ENCODE results near the gene RFLNA.

Gene RFLNA

GRCh38 chr12:124358572-124358971 is 63.7 kb downstream of the RFLNA start:
- no peak for DNase-seq (ENCODE audit: insufficient read length)
- no peak for FAIRE-seq
- no peak for TF ChIP-seq POLR2A (IDR thresholded peaks at IDR 0.05; ENCODE audit: low read depth, low read length)
- TF ChIP-seq POLR2AphosphoS5 (IDR thresholded peaks at IDR 0.05; ENCODE audit: low read depth, low read length) = no peak
- no peak for TF ChIP-seq TAF1 (IDR thresholded peaks at IDR 0.05; ENCODE audit: borderline replicate concordance, low read depth, low read length)

DNA sequence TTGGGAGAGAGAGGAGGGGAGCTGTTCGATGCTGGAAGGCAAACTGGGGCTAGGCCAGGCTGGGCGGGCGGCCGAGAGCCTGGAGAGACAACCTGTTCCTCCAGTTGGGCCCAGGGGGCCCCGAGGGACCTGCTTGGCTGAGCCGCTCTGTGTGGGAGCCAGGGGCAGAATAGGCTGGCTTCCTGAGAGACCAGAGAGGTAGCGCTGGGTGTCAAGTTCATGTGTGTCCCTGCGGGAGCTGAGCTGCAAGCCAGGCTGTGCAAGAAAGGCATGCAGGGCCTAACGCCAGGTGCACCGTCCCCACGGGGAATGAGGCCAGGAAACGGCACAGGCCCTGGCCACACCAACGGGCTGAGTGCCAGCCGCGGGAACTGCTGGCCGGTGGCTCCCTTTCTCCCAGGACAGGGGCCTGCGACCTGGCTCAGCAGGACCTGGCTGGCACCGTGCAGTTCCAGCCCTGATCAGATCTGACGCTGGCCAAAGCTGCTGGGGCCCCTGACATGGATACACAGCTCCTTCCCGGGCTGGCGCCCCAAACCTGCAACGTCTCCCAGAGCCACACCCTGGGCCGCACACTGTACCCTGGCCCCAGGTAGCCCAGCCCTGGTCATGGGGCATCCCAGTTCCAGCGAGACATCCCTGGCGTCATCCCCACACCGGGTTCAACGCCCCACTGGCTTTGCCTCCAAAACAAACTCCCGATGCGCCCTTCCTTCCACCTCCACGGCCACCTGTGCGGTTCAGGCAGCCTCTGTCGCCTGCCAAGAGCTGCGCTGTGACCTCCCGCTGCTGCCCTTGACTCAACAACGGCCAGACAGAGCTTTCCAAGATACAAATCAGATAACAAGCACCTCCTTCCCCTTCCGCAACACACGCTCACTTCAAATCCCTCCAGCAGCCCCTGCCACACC is 65.0 kb downstream of the RFLNA start:
- FAIRE-seq (no peak), DNase-seq (ENCODE audit: insufficient read length) (no peak)
- TF ChIP-seq POLR2AphosphoS5 (IDR thresholded peaks at IDR 0.05; ENCODE audit: low read depth, low read length) = no peak
- no peak for TF ChIP-seq TAF1 (IDR thresholded peaks at IDR 0.05; ENCODE audit: borderline replicate concordance, low read depth, low read length)
- TF ChIP-seq POLR2A (IDR thresholded peaks at IDR 0.05; ENCODE audit: low read depth, low read length) = no peak

GRCh38 chr12:124361074-124361970 is 66.4 kb downstream of the RFLNA start:
- FAIRE-seq = no peak
- TF ChIP-seq TAF1 (IDR thresholded peaks at IDR 0.05; ENCODE audit: borderline replicate concordance, low read depth, low read length) (no peak), POLR2A (IDR thresholded peaks at IDR 0.05; ENCODE audit: low read depth, low read length) (no peak), POLR2AphosphoS5 (IDR thresholded peaks at IDR 0.05; ENCODE audit: low read depth, low read length) (no peak)
- DNase-seq (ENCODE audit: insufficient read length) = no peak

DNA sequence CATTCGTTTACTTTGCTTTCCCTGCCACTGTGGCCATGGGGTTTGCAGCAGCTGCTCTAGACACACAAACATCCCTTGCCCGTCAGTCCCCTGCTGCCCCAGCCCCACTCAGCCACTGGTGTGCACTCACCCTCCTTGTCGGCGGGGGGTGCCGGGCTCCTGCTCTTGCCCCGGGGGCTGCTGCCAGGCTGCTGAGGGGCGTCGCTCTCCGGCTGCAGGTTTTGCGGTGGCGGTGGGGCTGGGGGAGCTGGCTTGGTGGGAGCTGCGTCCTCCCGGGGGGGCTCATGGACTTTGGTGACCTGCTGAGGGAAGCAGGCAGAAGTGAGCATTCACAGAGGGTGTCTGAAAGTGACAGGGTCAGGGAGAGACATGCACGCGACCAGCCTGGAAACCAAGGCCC is 67.1 kb downstream of the RFLNA start:
- FAIRE-seq = no peak
- TF ChIP-seq POLR2AphosphoS5 (IDR thresholded peaks at IDR 0.05; ENCODE audit: low read depth, low read length) = no peak
- no peak for TF ChIP-seq POLR2A (IDR thresholded peaks at IDR 0.05; ENCODE audit: low read depth, low read length)
- TF ChIP-seq TAF1 (IDR thresholded peaks at IDR 0.05; ENCODE audit: borderline replicate concordance, low read depth, low read length) = no peak
- no peak for DNase-seq (ENCODE audit: insufficient read length)

DNA sequence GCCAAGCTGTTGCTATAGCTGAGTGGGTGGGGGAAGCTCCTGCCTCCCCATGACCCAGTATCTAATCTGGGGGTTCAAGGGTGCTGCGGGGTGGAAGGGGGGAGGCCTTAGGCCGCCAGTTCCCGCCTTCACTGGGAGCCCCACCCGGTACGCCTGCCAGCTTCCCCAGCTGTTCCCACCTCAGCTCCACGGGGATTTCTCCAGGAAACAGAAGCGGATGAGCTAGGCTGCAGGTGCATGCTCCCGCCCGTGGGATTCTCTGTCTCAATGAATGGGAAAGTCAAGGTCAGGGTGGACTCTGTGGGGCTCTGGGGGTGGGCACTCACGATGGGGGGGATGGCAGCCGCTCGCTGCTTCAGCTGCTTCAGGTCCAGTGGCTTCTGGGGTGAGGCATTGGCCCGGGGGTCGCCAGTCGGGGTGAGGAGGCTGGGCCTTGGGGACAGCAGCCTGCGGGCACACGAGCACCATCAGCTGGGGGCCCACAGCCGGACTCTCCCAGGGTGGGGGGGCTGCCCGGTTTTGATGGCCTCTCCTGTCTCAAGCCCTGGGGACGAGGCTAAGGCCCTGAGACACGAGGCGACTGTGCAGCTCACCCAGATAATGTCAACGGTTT is 68.6 kb downstream of the RFLNA start:
- no peak for TF ChIP-seq POLR2AphosphoS5 (IDR thresholded peaks at IDR 0.05; ENCODE audit: low read depth, low read length)
- TF ChIP-seq POLR2A (IDR thresholded peaks at IDR 0.05; ENCODE audit: low read depth, low read length) = no peak
- TF ChIP-seq TAF1 (IDR thresholded peaks at IDR 0.05; ENCODE audit: borderline replicate concordance, low read depth, low read length) = no peak
- no peak for FAIRE-seq
- no peak for DNase-seq (ENCODE audit: insufficient read length)

GRCh38 chr12:124364543-124364942 is 69.7 kb downstream of the RFLNA start:
- DNase-seq (ENCODE audit: insufficient read length) = no peak
- TF ChIP-seq POLR2AphosphoS5 (IDR thresholded peaks at IDR 0.05; ENCODE audit: low read depth, low read length) = no peak
- TF ChIP-seq POLR2A (IDR thresholded peaks at IDR 0.05; ENCODE audit: low read depth, low read length) = no peak
- no peak for TF ChIP-seq TAF1 (IDR thresholded peaks at IDR 0.05; ENCODE audit: borderline replicate concordance, low read depth, low read length)
- FAIRE-seq = no peak

Measured in GM12892 (cell line).